ENCODE results near the gene FMN2. TPM values are rescaled to one million over a fixed set of nuclear protein-coding genes. Genes with fewer than 3 reads are reported as not detected.

FMN2 gene
- total RNA-seq, 1 donor from 2014 or later = 1.1 TPM

GRCh38 chr1:240074908-240075307 is 16.8 kb upstream of the FMN2 start:
- intact Hi-C loops (cut with DNase I) = no loop called here
- no peak for DNase-seq
- Histone ChIP-seq H3K27me3 (ENCODE audit: low read depth) (no peaks in the 10 kb centered on the region), H3K36me3 (no peaks in the 10 kb centered on the region), H3K27ac (no peak overlapping the region), H3K9me3 (no peaks in the 10 kb centered on the region), H3K4me1 (no peaks in the 10 kb centered on the region), H3K4me3 (no peak overlapping the region)
- TF ChIP-seq CTCF (IDR thresholded peaks at IDR 0.05) = no peak
- no peak for ATAC-seq

- no peaks in the 10 kb centered on the region for H3K27me3 ChIP-seq (ENCODE audit: low read depth)
- no peaks in the 10 kb centered on the region for H3K36me3 ChIP-seq
- no peak overlapping the region for H3K27ac ChIP-seq
- H3K9me3 ChIP-seq = no peaks in the 10 kb centered on the region
- no peak overlapping the region for H3K4me3 ChIP-seq
- DNase-seq = no peak
- no peaks in the 10 kb centered on the region for H3K4me1 ChIP-seq
- intact Hi-C loops (cut with DNase I) = no loop called here
- no peak for ATAC-seq
- TF ChIP-seq CTCF (IDR thresholded peaks at IDR 0.05) = no peak
Observed at GRCh38 chr1:240084337-240084736, 7.3 kb upstream of the FMN2 start.

GRCh38 chr1:240084749-240085148 is 6.9 kb upstream of the FMN2 start:
- Histone ChIP-seq H3K4me3 (no peak overlapping the region), H3K9me3 (no peaks in the 10 kb centered on the region), H3K27me3 (ENCODE audit: low read depth) (no peaks in the 10 kb centered on the region), H3K36me3 (no peaks in the 10 kb centered on the region), H3K4me1 (no peaks in the 10 kb centered on the region), H3K27ac (no peak overlapping the region)
- TF ChIP-seq CTCF (IDR thresholded peaks at IDR 0.05) = no peak
- ATAC-seq (no peak), DNase-seq (no peak)
- intact Hi-C loops (cut with DNase I) = no loop called here

- intact Hi-C loops (cut with DNase I) = no loop called here
- H3K27ac ChIP-seq = no peak overlapping the region
- no peak for DNase-seq
- H3K9me3 ChIP-seq = no peaks in the 10 kb centered on the region
- no peaks in the 10 kb centered on the region for H3K36me3 ChIP-seq
- peaks cover 5% of the 10 kb centered on the region for H3K4me1 ChIP-seq
- peaks cover 18% of the 10 kb centered on the region for H3K27me3 ChIP-seq (ENCODE audit: low read depth)
- no peak for ATAC-seq
- H3K4me3 ChIP-seq = no peak overlapping the region
- TF ChIP-seq CTCF (IDR thresholded peaks at IDR 0.05) = no peak
Observed at GRCh38 chr1:240086726-240087125, 5.0 kb upstream of the FMN2 start.

- Histone ChIP-seq H3K27me3 (ENCODE audit: low read depth) (peaks cover 50% of the 10 kb centered on the region), H3K9me3 (no peaks in the 10 kb centered on the region)
- ATAC-seq = no peak
Observed at GRCh38 chr1:240090014-240090413, 1.7 kb upstream of the FMN2 start.

More at GRCh38 chr1:240090014-240090413, 1.7 kb upstream of the FMN2 start:
- no peak for DNase-seq
- no peak overlapping the region for H3K4me3 ChIP-seq
- no peak overlapping the region for H3K27ac ChIP-seq
- H3K4me1 ChIP-seq = peaks cover 21% of the 10 kb centered on the region
- intact Hi-C loops (cut with DNase I) = no loop called here
- TF ChIP-seq CTCF (IDR thresholded peaks at IDR 0.05) = no peak
- H3K36me3 ChIP-seq = no peaks in the 10 kb centered on the region

Data from lower lobe of right lung (tissue), 2 donors.